ENCODE data around the gene CTNND2.
"Not testable (repeated sequence)": the region's sequence is repeated elsewhere in the genome, so short reads cannot be mapped to it uniquely, and the experiment has no call there.

The CTNND2 gene

DNA sequence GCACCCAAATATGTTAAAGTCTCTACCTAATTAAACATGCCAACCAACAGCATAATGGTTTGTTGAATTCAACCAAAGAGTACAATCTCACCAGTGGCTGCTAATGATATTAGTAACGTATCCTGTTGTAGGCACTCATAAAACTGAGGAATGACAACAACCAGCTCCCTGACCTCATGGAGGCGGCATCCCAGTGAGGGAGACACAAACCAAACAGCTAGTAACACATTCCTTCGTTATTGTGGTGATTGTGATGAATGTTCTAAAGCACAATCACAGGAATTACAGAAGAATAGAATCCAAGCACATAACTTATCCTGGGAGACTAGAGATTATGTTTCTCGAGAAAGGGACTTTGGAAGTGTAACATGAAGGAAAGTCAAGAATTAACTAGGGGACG, 224.6 kb downstream of the CTNND2 start:
- DNase-seq (ENCODE audit: low spot score): no peak

DNA sequence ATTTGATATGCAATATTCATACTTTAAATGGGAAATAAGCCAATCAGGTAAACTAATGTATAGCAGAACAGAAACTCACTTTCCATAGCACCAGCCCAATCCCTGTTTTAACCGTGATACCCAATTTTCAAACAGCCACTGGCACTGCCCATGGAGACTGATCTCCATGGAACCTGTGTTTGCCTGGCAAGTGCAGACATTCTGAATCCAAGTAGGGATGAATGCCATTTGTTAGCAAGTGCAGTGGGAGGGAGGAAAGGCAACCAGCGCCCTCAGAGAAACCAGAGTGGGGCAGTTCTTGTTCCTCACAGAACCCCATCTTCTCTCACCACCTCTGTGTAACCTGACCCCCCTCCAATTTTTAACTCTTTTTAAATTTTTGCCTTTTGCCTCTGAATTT, 229.1 kb downstream of the CTNND2 start:
- no peak for DNase-seq (ENCODE audit: low spot score)

DNA sequence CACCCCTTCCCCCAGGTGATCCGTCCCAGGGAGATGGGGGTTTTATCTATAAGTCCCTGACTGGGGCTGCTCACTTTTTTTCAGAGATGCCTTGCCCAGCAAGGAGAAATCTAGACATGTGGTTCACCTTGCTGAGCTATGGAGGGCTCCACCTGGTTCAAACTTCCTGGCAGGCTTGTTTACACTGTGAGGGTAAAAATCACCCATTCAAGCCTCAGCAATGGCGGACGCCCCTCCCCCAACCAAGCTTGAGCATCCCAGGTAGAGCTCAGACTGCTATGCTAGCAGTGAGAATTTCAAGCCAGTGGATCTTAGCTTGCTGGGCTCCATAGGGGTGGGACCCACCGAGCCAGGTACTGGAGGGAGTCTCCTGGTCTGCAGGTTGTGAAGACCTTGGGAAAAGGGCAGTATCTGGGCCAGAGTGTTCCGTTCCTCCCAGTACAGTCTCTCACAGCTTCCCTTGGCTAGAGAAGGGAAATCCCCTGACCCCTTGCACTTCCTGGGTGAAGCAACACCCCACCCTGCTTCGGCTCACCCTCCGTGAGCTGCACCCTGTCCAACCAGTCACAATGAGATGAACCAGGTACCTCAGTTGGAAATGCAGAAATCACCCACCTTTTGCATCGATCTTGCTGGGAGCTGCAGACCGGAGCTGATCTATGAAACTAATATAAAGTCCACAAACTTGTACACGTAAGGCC, 231.7 kb downstream of the CTNND2 start:
- DNase-seq (ENCODE audit: low spot score): no peak

- DNase-seq (ENCODE audit: low spot score): no peak
These were observed 245.9 kb downstream of the CTNND2 start for GRCh38 chr5:11658376-11658775.

DNA sequence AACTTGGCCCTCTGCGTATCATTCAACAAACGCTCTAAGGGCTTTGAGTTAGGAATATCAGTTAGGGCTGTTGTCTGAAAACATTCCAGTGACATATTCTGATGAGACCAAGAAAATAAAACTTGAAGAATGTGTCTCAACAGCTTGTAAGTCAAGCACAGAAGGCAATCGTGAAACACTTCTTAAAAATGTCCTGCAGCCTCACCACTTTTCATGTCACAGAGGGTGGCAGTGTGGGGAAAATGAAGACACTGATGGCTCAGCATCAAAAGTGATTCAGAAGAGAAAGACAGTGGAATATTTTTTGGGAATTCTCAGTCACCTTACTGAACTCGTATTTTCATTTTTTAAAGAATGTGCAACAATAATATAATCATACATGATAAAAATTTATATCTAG, 247.3 kb downstream of the CTNND2 start:
- no peak for DNase-seq (ENCODE audit: low spot score)

GRCh38 chr5:11655681-11656080, 248.6 kb downstream of the CTNND2 start:
- DNase-seq (ENCODE audit: low spot score): no peak

DNA sequence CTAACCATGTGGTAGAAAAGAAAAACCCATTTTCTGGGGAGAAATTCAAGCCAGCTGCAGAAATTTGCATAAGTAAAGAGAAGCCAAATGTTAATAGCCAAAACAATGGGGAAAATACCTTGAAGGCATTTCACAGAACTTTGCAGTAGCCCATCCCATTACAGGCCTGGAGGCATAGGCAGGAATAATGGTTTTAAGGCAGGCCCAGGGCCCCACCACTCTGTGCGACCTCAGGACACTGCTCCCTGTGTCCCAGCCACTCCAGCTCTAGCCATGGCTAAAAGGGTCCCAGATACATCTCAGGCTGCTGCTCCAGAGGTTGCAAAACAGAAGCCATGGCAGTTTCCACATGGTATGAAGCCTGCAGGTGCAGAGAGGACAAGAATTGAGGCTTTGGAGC, 253.3 kb downstream of the CTNND2 start:
- DNase-seq (ENCODE audit: low spot score): no peak

GRCh38 chr5:11646141-11646540, 258.1 kb downstream of the CTNND2 start:
- DNase-seq (ENCODE audit: low spot score): no peak

GRCh38 chr5:11642438-11642837, 261.8 kb downstream of the CTNND2 start:
- DNase-seq (ENCODE audit: low spot score): no peak

- no peak for DNase-seq (ENCODE audit: low spot score)
These were observed 263.9 kb downstream of the CTNND2 start for GRCh38 chr5:11640158-11640873.

GRCh38 chr5:11622785-11623184, 281.5 kb downstream of the CTNND2 start:
- DNase-seq (ENCODE audit: low spot score): no peak

DNA sequence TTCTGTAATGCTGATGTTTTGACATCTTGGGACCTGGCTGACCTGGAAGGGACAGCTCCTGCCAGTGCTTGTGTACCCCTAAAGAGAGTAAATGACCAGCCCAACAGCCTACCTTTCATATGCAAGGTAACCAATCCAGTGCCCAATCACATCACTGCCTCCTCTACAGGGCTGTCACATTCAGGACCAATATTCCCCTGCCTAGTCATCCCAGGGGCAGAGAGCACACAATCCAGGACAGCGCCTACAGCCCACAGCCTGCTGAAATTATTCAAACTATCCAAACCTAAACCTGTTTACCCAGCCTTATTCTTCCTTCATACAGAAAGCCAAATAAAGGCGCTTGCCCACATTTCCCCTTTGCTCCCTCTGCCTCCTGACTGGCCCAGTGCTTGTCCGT, 284.1 kb downstream of the CTNND2 start:
- no peak for DNase-seq (ENCODE audit: low spot score)

GRCh38 chr5:11619339-11620024, 284.8 kb downstream of the CTNND2 start:
- DNase-seq (ENCODE audit: low spot score): no peak

DNA sequence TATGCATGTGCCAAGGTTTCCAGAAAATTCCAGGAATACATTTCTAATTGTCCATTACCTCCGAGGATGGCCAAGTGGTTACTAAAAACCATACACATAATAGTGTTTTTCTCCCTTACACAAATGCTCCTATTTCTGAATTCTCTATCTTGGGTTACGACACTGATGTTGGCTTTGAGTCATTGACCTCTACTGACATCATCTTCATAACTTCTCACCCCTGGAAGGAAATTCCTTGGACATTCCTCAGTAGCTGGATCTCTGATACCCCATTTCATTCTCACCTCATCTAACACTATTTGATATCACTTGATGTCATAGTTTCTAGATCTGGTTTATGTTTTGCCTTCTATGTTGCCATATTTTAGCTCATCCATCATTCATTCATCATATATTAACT, 287.2 kb downstream of the CTNND2 start:
- no peak for DNase-seq (ENCODE audit: low spot score)

DNA sequence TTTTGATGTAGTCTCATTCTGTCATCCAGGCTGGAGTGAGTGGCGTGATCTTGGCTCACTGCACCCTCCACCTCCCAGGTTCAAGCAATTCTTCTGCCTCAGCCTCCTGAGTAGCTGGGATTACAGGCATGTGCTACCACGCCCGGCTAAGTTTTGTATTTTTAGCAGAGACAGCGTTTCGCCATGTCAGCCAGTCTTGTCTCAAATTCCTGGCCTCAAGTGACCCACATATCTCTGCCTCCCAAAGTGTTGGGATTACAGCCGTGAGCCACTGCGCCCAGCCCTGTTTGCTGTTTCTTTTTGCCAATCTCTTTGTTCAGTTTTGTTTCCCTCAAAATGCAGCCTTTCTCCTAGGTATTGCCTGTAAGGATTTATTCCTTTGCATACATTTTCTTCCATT, 287.6 kb downstream of the CTNND2 start:
- not testable (repeated sequence) for DNase-seq (ENCODE audit: low spot score)

- DNase-seq (ENCODE audit: low spot score): no peak
These were observed 293.2 kb downstream of the CTNND2 start for GRCh38 chr5:11611011-11611410.

DNA sequence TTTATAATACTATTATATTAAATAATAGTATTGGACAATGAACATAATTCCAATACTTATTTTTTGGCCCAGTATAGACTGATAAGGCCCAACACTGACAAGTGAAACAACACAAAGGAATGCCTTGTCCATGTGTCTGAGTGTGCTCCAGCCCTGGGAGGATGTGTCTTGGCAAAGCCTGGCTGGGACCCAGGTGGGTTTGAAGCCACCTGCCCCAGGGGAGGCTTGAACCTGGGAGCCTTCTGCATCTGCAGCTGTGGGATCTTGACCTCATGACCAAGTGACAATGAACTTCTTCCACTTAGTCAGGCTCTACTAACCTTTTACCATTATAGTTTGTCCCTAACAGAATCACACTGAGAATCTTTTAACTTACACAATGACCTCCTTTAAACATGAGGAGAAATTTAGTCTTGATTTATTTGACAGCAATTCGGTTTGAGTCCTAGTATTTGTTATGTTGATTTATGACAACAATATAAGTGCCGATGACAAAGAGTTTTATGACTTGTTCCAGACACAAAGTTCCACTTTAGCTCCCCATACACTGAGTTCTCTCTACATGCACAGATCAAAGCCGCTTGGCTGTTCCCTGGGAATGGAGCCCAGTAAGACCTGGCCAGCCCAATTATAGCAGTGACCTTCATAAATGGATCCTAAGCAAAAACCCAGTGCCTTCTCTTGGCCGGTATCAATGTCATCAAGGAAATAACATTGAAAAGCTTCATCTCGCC, 294.5 kb downstream of the CTNND2 start:
- DNase-seq (ENCODE audit: low spot score): no peak

DNA sequence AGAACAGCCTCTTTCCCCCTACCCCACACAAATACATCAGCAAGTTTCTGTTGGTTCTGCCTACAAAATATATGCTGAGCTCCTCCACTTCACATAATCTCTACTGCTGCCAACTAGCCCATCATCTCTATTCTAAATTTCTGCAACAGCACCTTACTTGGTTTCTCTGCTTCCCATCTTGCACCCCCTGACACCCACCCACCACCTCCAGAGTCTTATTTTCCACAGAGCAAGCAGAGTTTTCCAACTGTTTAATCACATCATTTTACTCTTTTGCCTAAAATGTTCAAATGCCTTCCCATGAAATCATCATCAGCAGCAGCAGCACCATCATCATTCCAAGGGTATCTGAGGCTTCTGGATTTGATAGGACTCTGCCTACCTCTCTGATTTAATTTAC, 295.7 kb downstream of the CTNND2 start:
- no peak for DNase-seq (ENCODE audit: low spot score)

GRCh38 chr5:11607944-11608483, 296.2 kb downstream of the CTNND2 start:
- DNase-seq (ENCODE audit: low spot score): no peak

- no peak for DNase-seq (ENCODE audit: low spot score)
These were observed 301.9 kb downstream of the CTNND2 start for GRCh38 chr5:11602298-11602697.

- no peak for DNase-seq (ENCODE audit: low spot score)
These were observed 304.7 kb downstream of the CTNND2 start for GRCh38 chr5:11599499-11599898.

DNA sequence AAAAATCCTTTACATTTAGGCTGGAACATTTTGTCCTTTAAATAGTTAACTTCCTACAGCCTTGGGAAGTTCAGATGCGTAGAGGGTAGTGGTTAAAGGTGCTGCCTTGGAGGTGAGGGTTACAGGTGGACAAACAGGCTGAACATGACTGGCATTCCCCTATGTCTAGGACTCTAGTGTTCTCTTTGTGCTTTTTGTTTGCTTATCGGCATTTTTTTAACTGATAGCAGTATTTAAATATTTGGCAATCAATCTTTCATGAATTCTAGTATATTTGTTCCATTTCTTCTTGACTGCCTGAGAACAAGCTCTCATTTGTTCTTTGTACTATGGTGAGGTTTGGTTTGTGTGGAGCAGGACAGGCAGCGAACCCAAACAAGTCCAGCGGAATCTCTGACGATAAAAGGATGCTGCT, 307.6 kb downstream of the CTNND2 start:
- DNase-seq (ENCODE audit: low spot score): no peak
